GM23248 (cell line): ENCODE measurements around the gene PRKAB1.

ENCODE experiments used
- EZH2 ChIP-seq: fragments of 200-600 bp; sonication (generic); IDR thresholded peaks from 2 replicates; pipeline ENCODE4 v1.6.1; 2018; ENCODE audit warnings: antibody characterized with exemption, mild to moderate bottlenecking; ENCODE audit not compliant: insufficient read depth, poor library complexity, severe bottlenecking
- EZH2phosphoT487 ChIP-seq: fragments of 200-600 bp; sonication (generic); IDR thresholded peaks from 2 replicates; pipeline ENCODE4 v1.6.1; 2018; ENCODE audit warnings: antibody characterized with exemption, moderate library complexity, mild to moderate bottlenecking, low read depth; ENCODE audit not compliant: insufficient read depth

DNA sequence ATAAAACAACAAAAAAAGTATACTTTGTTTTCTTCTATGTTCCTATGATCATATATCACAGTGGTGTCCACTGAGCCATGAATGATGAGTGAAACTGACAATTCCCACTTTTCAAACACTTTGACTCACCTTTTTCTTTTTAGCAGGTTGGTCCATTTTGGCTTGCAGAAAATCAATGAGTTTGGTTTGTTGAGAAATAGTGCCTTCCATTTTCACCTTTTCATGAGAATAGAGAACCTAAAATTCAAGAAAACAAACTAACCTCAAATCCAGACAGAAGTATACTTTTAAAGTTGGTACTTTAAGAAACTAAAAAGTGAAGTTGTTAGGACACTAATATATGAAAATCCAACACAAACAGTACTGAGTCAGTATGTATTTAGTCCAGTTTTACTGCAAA is 52.4 kb downstream of the PRKAB1 start:
- no peak for TF ChIP-seq EZH2
- TF ChIP-seq EZH2phosphoT487, result no peak
